Jurkat, Clone E6-1 (cell line): ENCODE measurements around the gene NTM.

ENCODE experiments used
- DNase-seq: peaks from one replicate; pipeline ENCODE4 v3.0.0-alpha.2; 2011; ENCODE audit warnings: low read depth, low spot score
- H3K4me3 ChIP-seq: 2 replicates; pipeline ENCODE4 v1.5.1; 2011; ENCODE audit warnings: mild to moderate bottlenecking, low read length, control low read depth, moderate library complexity

Gene NTM

GRCh38 chr11:131581046-131581445 lies 210.6 kb downstream of the NTM start:
- no peak for DNase-seq
- H3K4me3 ChIP-seq, result no peak overlapping the region

DNA sequence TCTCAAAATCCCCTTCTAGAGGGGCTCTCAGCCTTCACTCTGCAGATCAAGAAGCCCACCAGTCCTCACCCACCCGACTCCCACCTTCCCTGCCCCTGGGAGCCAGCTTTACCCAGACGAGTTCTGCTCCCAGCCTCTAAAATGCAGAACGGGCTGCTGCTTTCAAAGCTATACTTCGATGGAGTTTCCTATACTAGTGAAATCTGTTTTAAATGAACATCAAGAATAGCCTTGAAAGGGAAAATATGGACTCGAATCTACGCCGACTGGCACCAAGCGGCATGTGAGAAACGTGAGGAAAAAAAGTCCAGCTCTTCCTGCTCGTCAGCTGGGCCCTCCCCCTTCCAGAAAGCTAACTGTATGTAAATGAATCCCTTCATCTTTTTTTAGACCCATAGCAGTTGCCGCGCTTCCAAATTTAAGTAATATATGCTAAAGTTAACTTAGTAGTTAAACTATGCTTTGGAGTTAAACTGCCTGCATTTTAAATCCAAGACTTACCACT lies 211.7 kb downstream of the NTM start:
- no peak overlapping the region for H3K4me3 ChIP-seq
- DNase-seq, result no peak

- no peak overlapping the region for H3K4me3 ChIP-seq
- DNase-seq, result no peak
Observed at GRCh38 chr11:131583421-131583820, 213.0 kb downstream of the NTM start.

GRCh38 chr11:131583938-131584337 lies 213.5 kb downstream of the NTM start:
- H3K4me3 ChIP-seq, result no peak overlapping the region

DNA sequence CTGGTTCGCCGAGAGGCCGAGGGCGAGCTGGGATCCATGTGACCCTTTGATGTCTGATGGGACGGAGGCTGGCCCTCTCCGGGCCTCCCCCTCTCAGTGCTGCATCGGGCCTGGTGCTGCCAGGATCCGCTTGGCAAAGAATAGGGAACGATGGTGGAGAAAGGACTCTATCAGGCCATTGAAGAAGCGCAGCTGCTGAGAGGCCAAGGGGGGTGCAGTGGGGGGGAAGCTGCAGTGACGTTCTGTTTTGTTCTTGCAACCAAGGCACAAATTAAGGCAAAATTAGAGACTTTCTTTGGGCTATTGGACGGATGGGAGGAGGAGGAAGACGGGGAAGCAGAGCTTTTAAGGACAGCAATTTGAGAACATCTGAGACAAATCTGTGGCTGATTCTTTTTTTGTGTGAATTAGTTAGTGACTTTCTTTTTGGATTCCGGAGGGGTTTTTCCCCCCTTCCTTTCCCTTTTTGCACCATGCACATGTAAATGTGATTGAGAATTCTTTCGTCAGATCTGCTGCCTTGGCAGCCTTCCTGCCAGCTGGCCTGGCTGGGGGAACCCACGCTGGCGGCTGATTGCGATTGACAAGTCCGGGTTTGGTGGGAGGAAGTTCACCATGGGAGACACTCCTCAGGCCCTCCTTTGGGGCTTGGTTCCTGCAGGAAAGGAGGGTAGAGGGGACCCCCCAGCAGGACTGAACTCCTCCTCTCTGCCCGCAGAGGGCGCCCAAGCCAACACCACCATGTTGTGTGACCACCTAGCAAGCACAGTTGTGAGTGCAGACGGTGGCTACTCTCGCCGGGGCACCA lies 214.6 kb downstream of the NTM start:
- DNase-seq, result peak; percentile 15
- H3K4me3 ChIP-seq, result no peak overlapping the region

More at GRCh38 chr11:131583938-131584337, 213.5 kb downstream of the NTM start:
- no peak for DNase-seq

DNA sequence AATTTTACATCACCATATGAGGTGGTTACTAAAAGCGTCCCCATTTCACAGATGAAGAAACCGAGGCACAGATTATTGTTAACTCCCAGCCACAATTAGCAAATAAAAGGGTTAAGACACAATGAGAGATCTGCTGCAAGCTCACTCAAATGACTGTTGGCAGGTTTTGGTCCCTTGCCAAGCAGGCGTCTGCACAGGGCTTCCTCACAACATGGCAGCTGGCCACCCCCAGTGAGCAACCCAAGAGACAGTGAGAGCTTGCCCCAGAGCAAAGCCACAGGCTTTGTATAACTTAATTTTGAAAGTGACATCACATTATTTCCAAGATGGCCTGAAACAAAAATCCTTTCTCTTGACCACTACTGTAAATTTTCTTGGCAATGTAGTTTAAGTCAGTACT lies 217.6 kb downstream of the NTM start:
- H3K4me3 ChIP-seq, result no peak overlapping the region
- no peak for DNase-seq

DNA sequence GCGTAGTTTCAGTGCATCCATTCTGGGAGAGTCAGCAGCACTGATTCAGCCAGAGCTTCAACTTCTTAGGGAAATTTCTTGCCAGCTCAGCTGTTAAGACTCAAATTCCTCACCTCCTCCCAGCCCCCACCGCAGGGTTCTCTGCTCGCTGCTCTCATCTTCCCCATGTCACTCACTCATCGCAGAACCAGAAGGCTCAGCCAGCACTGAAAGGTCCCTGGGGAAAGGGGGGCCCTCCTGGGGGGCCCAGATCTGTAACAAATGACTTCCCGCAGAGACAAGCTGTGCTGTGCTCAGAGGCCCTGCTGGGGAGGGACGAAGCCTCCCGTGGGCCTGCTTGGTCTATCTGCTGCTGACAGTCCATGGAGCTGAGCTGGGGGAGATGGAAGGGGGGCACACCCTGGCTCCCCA lies 220.6 kb downstream of the NTM start:
- DNase-seq, result no peak
- H3K4me3 ChIP-seq, result no peak overlapping the region

GRCh38 chr11:131592152-131592551 lies 221.7 kb downstream of the NTM start:
- H3K4me3 ChIP-seq, result no peak overlapping the region
- DNase-seq, result no peak

GRCh38 chr11:131592734-131593133 lies 222.3 kb downstream of the NTM start:
- H3K4me3 ChIP-seq, result no peak overlapping the region
- DNase-seq, result no peak

DNA sequence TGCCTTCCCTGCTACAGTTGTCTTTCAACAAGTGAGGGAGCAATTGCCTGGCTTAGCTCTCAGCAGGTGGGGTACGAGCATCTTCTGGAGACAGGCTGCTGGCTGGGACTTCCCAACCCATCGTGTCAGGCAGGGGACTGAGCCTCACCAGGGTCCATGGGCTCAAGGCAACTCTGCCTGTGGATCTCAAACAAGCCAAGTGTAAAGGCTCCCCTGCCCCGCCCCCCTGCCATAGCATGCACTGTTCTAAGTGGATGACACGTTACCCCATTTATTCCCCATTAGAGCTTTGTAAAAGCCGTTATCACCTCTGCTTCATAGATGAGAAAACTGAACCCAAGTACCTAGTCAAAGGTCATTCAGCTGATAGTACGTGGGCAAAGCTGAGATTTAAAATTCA lies 222.9 kb downstream of the NTM start:
- no peak for DNase-seq
- no peak overlapping the region for H3K4me3 ChIP-seq

- no peak overlapping the region for H3K4me3 ChIP-seq
- no peak for DNase-seq
Observed at GRCh38 chr11:131595797-131596196, 225.4 kb downstream of the NTM start.

DNA sequence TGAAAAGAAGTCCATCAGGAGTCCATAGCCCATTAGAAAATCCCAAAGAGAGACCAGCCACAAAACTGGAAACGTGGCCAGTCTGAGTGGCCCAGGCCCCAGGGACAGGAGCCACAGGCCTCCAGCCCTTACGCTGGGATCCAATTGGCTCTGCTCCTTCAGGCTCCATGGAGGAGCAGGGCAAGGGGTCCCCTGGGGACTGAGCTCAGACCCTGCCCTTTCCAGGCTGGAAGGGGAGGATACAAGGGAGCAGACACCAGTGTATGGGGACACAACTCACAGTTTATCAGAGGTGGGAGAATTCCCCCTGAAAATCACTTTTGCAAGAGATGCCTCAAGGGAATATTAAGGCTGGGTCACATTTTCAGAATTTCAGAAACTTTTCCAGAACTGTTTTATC lies 227.5 kb downstream of the NTM start:
- no peak for DNase-seq
- no peak overlapping the region for H3K4me3 ChIP-seq

GRCh38 chr11:131598305-131598704 lies 227.9 kb downstream of the NTM start:
- DNase-seq, result no peak
- H3K4me3 ChIP-seq, result no peak overlapping the region

GRCh38 chr11:131599285-131599684 lies 228.9 kb downstream of the NTM start:
- H3K4me3 ChIP-seq, result no peak overlapping the region
- DNase-seq, result no peak

- H3K4me3 ChIP-seq, result no peak overlapping the region
- no peak for DNase-seq
Observed at GRCh38 chr11:131600628-131601027, 230.2 kb downstream of the NTM start.

- no peak overlapping the region for H3K4me3 ChIP-seq
- no peak for DNase-seq
Observed at GRCh38 chr11:131601586-131601985, 231.2 kb downstream of the NTM start.

DNA sequence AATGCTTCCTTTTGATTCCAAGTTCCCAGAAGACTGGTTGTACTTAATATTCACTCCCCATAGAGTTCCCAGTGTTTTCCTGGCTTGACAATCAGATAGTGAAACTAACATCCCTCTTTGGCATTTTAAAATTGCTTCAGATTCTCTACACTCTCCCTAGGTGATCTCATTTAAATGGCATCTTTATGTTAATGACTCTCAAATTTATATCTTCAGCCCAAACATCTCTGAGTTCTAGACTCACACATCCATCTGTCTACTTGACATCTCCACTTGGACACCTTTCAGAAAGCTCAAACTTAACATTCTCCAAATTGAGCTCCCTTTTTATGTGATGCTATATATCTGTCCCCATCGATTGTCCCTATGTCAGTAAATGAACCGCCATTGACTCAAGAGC lies 232.0 kb downstream of the NTM start:
- no peak for DNase-seq
- H3K4me3 ChIP-seq, result no peak overlapping the region

GRCh38 chr11:131606811-131607335 lies 236.5 kb downstream of the NTM start:
- no peak for DNase-seq
- no peak overlapping the region for H3K4me3 ChIP-seq

DNA sequence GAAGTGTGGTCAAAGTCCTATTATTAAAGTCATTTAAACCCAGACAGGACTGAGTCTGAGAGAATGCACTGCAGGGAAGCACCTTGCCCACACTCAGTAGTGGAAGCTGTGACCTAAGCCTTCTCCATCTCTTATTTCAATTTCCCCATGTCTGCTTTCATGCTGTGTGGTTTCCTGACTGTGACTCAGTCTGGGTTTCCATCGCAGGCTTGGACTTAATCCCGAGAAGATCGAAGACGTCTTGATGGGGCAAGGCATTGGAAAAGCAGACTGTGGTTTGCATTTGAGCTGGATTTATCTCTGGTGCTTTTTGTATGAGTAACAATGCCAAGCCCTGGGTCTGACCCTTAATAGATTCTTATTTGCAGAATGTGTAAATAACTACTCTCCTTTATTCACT lies 238.9 kb downstream of the NTM start:
- no peak for DNase-seq
- no peak overlapping the region for H3K4me3 ChIP-seq

- H3K4me3 ChIP-seq, result no peak overlapping the region
- DNase-seq, result no peak
Observed at GRCh38 chr11:131609921-131610320, 239.5 kb downstream of the NTM start.

DNA sequence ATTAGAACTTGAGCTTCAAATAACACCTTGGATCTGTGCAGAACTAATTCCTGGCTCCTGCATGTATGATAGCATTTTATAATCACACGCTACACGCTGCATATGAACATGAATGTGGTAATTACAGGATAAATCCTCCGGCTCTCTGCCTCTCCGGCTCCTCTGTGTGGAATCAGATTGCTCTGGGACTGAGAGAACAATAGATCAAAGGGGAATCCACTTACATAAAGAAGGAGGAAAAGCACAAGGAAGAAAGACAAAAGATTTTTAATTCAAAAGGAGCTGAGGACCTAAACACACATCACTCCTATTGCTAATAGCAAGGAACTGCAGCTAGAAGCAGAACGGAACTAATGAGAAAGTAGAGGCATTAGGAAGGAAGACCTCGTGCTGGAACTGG lies 240.9 kb downstream of the NTM start:
- no peak for DNase-seq
- no peak overlapping the region for H3K4me3 ChIP-seq
